Uterus (tissue), 2 donors: ENCODE results near the gene CAMKV.

Source experiments
- CTCF ChIP-seq, 4 experiments: fragments of 200-600 bp in 2 of 4; fragments of 450-650 bp in 2 of 4; sonication (generic) in 2 of 4; IDR thresholded peaks; one replicate each; pipeline ENCODE4 v1.5.1; 2016 to 2019; ENCODE audit warnings: antibody characterized with exemption in 4 of 4, mild to moderate bottlenecking in 2 of 4, moderate library complexity in 1 of 4
- POLR2A ChIP-seq, 2 donors: fragments of 450-650 bp; IDR thresholded peaks; one replicate each; pipeline ENCODE4 v1.6.1; 2016; ENCODE audit warnings: antibody characterized with exemption in 2 of 2, mild to moderate bottlenecking in 1 of 2, moderate library complexity in 1 of 2

GRCh38 chr3:49883998-49884397, 14.3 kb upstream of the CAMKV start:
- no peak for TF ChIP-seq POLR2A (IDR thresholded peaks at IDR 0.05)
- TF ChIP-seq CTCF (IDR thresholded peaks at IDR 0.05) = no peak
